ENCODE measurements around the gene PPP3R1.

The PPP3R1 gene

GRCh38 chr2:68206793-68207192, 45.5 kb downstream of the PPP3R1 start:
- Histone ChIP-seq H3K4me2 (ENCODE audit: low read depth, low read length, poor library complexity, severe bottlenecking) (peak overlapping the region; percentile 5), H3K4me1 (ENCODE audit: insufficient read depth, low read length, poor library complexity, severe bottlenecking) (peaks cover 14% of the 10 kb centered on the region)

GRCh38 chr2:68203587-68203986, 48.7 kb downstream of the PPP3R1 start:
- Histone ChIP-seq H3K9me2 (replicated peaks; ENCODE audit: low read depth, low read length) (no peaks in the 10 kb centered on the region), H3K4me2 (ENCODE audit: low read depth, low read length, poor library complexity, severe bottlenecking) (no peak overlapping the region)

More at GRCh38 chr2:68206793-68207192, 45.5 kb downstream of the PPP3R1 start:
- no peak for TF ChIP-seq EZH2phosphoT487 (IDR thresholded peaks at IDR 0.05; ENCODE audit: borderline replicate concordance)
- TF ChIP-seq CTCF (conservative IDR thresholded peaks at IDR 0.05; ENCODE audit: low read length), result no peak
- H3F3A ChIP-seq (ENCODE audit: low read depth), result no peaks in the 10 kb centered on the region
- H3K36me3 ChIP-seq (ENCODE audit: insufficient read depth, low read length), result peaks cover 13% of the 10 kb centered on the region
- peaks cover 97% of the 10 kb centered on the region for H3K79me2 ChIP-seq (ENCODE audit: insufficient read depth, low read length)
- H2AFZ ChIP-seq (ENCODE audit: low read length), result no peak overlapping the region
- no peaks in the 10 kb centered on the region for H3K9me3 ChIP-seq (ENCODE audit: insufficient read depth, low read depth, low read length)
- H3K27me3 ChIP-seq (ENCODE audit: insufficient read depth, low read length, poor library complexity, severe bottlenecking), result no peaks in the 10 kb centered on the region
- peaks cover 80% of the 10 kb centered on the region for H4K20me1 ChIP-seq (ENCODE audit: insufficient read depth, low read length, poor library complexity, severe bottlenecking)
- no peak overlapping the region for H3K4me3 ChIP-seq (ENCODE audit: low read length, poor library complexity, severe bottlenecking)
- no peak overlapping the region for H3K9ac ChIP-seq (ENCODE audit: low read depth, low read length, poor library complexity, severe bottlenecking)
- H3K9me2 ChIP-seq (replicated peaks; ENCODE audit: low read depth, low read length), result no peaks in the 10 kb centered on the region

GRCh38 chr2:68200157-68200787, 52.1 kb downstream of the PPP3R1 start:
- H3K9me2 ChIP-seq (replicated peaks; ENCODE audit: low read depth, low read length), result no peaks in the 10 kb centered on the region
- no peak overlapping the region for H3K4me3 ChIP-seq (ENCODE audit: low read length, poor library complexity, severe bottlenecking)
- no peak overlapping the region for H3K4me2 ChIP-seq (ENCODE audit: low read depth, low read length, poor library complexity, severe bottlenecking)
- H3K4me1 ChIP-seq (ENCODE audit: insufficient read depth, low read length, poor library complexity, severe bottlenecking), result no peaks in the 10 kb centered on the region
- peaks cover 94% of the 10 kb centered on the region for H3K79me2 ChIP-seq (ENCODE audit: insufficient read depth, low read length)
- peaks cover 8% of the 10 kb centered on the region for H3K36me3 ChIP-seq (ENCODE audit: insufficient read depth, low read length)
- H3K9me3 ChIP-seq (ENCODE audit: insufficient read depth, low read depth, low read length), result no peaks in the 10 kb centered on the region
- H3K27me3 ChIP-seq (ENCODE audit: insufficient read depth, low read length, poor library complexity, severe bottlenecking), result no peaks in the 10 kb centered on the region
- no peak for TF ChIP-seq EZH2phosphoT487 (IDR thresholded peaks at IDR 0.05; ENCODE audit: borderline replicate concordance)
- TF ChIP-seq CTCF (conservative IDR thresholded peaks at IDR 0.05; ENCODE audit: low read length), result no peak
- peaks cover 88% of the 10 kb centered on the region for H4K20me1 ChIP-seq (ENCODE audit: insufficient read depth, low read length, poor library complexity, severe bottlenecking)
- no peak overlapping the region for H2AFZ ChIP-seq (ENCODE audit: low read length)
- no peak overlapping the region for H3K9ac ChIP-seq (ENCODE audit: low read depth, low read length, poor library complexity, severe bottlenecking)
- peaks cover 8% of the 10 kb centered on the region; the same call in 1 of the 2 replicates for H3F3A ChIP-seq (ENCODE audit: low read depth)

More at GRCh38 chr2:68203587-68203986, 48.7 kb downstream of the PPP3R1 start:
- Histone ChIP-seq H3K9me3 (ENCODE audit: insufficient read depth, low read depth, low read length) (no peaks in the 10 kb centered on the region), H3K27me3 (ENCODE audit: insufficient read depth, low read length, poor library complexity, severe bottlenecking) (no peaks in the 10 kb centered on the region), H3K36me3 (ENCODE audit: insufficient read depth, low read length) (peaks cover 16% of the 10 kb centered on the region), H2AFZ (ENCODE audit: low read length) (no peak overlapping the region), H3K4me1 (ENCODE audit: insufficient read depth, low read length, poor library complexity, severe bottlenecking) (peaks cover 14% of the 10 kb centered on the region), H3K4me3 (ENCODE audit: low read length, poor library complexity, severe bottlenecking) (no peak overlapping the region), H3K79me2 (ENCODE audit: insufficient read depth, low read length) (peaks cover 99% of the 10 kb centered on the region), H3F3A (ENCODE audit: low read depth) (peaks cover 6% of the 10 kb centered on the region; the same call in 1 of the 2 replicates), H3K9ac (ENCODE audit: low read depth, low read length, poor library complexity, severe bottlenecking) (no peak overlapping the region), H4K20me1 (ENCODE audit: insufficient read depth, low read length, poor library complexity, severe bottlenecking) (peaks cover 88% of the 10 kb centered on the region)
- TF ChIP-seq CTCF (conservative IDR thresholded peaks at IDR 0.05; ENCODE audit: low read length) (no peak), EZH2phosphoT487 (IDR thresholded peaks at IDR 0.05; ENCODE audit: borderline replicate concordance) (no peak)
